ENCODE results near the gene MACROD1.

The MACROD1 gene

DNA sequence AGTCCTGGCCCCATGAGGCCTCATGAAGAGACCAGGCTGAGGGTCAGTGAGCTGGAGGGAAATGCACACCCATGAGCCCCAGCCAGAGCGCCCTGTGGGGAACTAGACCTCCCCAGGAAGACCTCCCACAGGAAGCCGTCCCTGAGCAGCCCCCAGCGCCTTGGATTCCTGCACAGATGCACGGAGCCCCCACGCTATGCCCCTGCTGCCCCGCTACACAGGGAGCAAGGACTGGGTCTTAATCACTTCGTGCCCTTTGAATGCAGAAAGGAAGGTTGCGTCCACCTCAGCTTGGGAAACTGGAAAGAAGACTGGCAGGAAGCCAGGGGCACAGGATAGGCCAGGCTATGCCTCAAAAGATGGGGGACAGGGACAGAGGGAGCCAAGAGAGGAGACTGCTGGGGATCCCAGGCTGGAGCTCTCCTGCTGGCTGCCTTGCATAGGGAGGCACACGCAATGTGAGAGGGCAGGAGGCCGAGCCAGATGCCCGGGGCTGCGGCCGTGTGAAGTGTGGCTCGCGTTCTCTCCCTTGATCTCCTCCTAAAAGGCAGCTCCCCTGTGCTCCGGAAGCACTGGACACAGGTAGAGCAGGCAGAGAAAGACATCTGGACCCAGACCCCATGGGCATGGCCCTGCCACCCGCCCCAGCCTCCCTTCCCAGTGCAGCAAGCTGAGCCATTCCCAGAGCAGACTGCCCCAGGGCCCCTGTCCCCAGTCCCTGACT, 32.8 kb downstream of the MACROD1 start:
- TF ChIP-seq, protein P1, sequence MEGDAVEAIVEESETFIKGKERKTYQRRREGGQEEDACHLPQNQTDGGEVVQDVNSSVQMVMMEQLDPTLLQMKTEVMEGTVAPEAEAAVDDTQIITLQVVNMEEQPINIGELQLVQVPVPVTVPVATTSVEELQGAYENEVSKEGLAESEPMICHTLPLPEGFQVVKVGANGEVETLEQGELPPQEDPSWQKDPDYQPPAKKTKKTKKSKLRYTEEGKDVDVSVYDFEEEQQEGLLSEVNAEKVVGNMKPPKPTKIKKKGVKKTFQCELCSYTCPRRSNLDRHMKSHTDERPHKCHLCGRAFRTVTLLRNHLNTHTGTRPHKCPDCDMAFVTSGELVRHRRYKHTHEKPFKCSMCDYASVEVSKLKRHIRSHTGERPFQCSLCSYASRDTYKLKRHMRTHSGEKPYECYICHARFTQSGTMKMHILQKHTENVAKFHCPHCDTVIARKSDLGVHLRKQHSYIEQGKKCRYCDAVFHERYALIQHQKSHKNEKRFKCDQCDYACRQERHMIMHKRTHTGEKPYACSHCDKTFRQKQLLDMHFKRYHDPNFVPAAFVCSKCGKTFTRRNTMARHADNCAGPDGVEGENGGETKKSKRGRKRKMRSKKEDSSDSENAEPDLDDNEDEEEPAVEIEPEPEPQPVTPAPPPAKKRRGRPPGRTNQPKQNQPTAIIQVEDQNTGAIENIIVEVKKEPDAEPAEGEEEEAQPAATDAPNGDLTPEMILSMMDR (conservative IDR thresholded peaks at IDR 0.05; ENCODE audit: low read length), result no peak
- no peak overlapping the region for H3K4me3 ChIP-seq (ENCODE audit: low read length)
- no peak for DNase-seq (ENCODE audit: low read depth)

DNA sequence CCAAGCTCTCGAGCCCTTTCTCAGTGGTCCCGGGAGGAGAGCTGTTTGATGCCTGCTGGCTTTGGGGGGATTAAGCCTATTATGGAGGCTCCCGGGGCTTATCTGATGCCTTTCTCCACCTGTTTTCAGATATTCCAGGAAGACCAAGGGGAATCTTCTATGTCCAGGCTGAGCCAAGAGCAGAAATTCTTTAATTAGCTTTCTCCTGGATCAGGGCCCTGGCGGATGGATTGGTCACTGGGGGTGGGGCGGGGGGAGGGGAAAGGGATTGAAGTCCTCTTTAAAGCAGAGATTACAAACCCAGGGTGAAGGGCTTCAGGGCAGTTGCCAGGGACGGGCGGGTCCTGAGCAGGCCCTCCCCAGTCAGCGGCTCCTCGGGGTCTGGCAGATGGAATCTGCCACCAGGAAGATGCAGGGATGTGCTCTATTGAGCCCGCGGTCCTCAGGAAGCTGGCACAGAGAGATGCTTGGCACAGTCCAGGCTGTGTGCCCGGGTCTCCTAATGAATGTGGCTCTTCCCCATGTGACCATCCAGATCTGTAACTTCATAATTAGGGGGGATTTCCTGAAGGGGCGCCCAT, 33.6 kb downstream of the MACROD1 start:
- TF ChIP-seq, protein P1 (conservative IDR thresholded peaks at IDR 0.05; ENCODE audit: low read length), result no peak
- no peak for DNase-seq (ENCODE audit: low read depth)
- H3K4me3 ChIP-seq (ENCODE audit: low read length), result no peak overlapping the region

DNA sequence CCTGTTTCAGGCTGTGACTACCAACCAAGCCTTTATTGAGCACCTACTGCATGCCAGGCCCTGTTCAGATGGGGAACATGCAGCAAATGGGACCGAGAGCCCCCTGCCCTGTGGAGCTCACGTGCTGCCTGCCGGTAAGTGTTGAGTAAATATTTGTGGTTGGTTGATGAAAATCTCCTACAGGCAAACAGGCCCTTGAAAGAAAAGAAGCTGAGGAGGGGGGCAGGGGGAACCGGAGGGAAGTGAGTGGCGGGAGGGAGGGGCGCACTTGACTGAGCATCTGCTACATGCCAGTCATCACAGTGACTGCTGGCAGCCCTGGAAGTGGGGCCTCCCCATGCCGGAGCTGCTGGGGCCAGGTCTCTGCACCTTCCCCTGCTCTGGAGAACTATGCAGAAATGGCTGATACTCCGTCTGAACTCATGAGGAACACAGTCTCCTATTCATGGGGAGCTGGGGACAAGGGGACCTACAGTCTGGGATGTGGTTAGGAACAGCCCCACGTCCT, 34.2 kb downstream of the MACROD1 start:
- no peak for DNase-seq (ENCODE audit: low read depth)
- TF ChIP-seq, protein P1 (conservative IDR thresholded peaks at IDR 0.05; ENCODE audit: low read length), result no peak
- no peak overlapping the region for H3K4me3 ChIP-seq (ENCODE audit: low read length)

DNA sequence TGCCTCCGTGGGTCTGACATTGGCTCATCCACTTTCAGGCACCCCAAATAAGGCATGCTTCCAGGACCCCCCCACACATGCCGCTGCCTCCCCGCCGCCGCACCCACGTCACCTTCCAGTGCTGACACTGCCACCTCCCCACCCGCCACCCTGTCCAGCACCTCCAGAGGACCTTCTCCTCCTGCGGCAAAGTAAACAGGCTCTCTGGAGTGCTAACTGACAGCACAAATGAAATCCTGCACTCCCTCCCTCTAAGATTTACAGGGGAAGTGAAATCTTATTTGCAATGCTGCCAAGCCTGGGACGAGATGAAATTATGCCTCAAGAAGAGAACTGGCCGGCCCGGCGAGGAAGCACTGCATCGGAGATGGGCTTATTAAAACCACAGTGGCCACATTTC, 35.3 kb downstream of the MACROD1 start:
- TF ChIP-seq, protein P1 (conservative IDR thresholded peaks at IDR 0.05; ENCODE audit: low read length), result no peak
- DNase-seq (ENCODE audit: low read depth), result no peak
- no peak overlapping the region for H3K4me3 ChIP-seq (ENCODE audit: low read length)

DNA sequence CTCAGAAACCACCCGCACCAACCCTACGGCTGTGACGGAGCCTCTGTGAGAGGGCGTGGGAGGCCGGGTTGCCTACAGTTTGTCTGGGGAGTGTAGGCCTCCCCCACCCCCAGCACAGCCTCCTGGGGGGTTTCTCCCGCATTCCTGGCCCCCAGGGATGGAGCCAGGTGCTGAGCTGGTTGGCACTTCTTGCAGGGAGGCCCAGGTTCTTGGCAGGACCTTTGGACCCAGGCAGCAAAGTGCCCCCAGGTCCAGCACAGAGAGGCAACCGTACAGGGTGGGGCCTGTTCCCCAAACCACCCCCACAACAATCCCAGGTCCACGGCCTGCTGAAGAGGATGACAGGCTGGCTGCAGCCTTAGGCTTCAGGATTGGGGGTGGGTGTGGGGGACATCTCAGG, 36.5 kb downstream of the MACROD1 start:
- no peak overlapping the region for H3K4me3 ChIP-seq (ENCODE audit: low read length)
- DNase-seq (ENCODE audit: low read depth), result no peak
- TF ChIP-seq, protein P1 (conservative IDR thresholded peaks at IDR 0.05; ENCODE audit: low read length), result no peak

DNA sequence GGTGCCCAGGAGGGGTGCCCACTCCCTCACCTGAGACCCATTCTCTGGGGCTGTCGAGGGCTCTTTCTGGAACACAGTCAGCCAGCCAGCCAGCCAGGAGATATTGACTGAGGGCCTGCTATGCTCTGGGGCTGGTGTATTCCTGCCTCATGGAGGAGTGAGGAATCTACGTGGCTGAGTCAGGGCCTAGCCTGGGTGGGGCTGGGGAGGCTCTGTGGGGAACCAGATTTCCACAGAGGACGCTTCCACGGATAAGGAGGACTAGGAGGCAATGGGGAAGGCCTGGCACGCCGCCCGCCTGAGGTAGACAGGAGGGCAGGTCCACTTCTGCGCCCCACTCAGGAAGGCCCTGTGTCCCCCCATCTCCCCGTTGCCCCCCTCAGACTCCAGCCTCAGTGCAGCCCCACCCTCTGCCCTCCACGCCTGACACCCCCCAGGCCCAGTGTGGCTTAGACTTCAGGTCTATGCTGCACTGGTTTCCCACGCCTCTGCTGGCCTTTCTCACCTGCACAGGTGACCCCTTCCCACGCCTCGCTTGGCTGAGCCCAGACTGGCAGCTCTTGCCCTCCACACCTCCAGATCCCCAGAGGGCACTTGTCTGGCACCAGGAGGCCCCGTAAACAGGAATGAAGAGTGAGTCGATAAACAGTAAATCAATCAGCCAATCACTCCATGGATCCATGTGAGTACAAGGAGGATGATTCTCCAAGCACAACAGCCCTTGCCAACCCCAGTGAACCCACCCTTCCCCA, 37.5 kb downstream of the MACROD1 start:
- DNase-seq (ENCODE audit: low read depth), result no peak
- TF ChIP-seq, protein P1 (conservative IDR thresholded peaks at IDR 0.05; ENCODE audit: low read length), result no peak
- no peak overlapping the region for H3K4me3 ChIP-seq (ENCODE audit: low read length)
